ENCODE results near the gene C11orf97.

DNA sequence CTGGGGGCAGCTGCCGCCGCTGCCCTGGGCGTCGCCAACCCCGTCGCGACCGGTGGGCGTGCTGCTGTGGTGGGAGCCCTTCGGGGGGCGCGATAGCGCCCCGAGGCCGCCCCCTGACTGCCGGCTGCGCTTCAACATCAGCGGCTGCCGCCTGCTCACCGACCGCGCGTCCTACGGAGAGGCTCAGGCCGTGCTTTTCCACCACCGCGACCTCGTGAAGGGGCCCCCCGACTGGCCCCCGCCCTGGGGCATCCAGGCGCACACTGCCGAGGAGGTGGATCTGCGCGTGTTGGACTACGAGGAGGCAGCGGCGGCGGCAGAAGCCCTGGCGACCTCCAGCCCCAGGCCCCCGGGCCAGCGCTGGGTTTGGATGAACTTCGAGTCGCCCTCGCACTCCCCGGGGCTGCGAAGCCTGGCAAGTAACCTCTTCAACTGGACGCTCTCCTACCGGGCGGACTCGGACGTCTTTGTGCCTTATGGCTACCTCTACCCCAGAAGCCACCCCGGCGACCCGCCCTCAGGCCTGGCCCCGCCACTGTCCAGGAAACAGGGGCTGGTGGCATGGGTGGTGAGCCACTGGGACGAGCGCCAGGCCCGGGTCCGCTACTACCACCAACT is 32.5 kb downstream of the C11orf97 start:
- TF ChIP-seq, protein P1, sequence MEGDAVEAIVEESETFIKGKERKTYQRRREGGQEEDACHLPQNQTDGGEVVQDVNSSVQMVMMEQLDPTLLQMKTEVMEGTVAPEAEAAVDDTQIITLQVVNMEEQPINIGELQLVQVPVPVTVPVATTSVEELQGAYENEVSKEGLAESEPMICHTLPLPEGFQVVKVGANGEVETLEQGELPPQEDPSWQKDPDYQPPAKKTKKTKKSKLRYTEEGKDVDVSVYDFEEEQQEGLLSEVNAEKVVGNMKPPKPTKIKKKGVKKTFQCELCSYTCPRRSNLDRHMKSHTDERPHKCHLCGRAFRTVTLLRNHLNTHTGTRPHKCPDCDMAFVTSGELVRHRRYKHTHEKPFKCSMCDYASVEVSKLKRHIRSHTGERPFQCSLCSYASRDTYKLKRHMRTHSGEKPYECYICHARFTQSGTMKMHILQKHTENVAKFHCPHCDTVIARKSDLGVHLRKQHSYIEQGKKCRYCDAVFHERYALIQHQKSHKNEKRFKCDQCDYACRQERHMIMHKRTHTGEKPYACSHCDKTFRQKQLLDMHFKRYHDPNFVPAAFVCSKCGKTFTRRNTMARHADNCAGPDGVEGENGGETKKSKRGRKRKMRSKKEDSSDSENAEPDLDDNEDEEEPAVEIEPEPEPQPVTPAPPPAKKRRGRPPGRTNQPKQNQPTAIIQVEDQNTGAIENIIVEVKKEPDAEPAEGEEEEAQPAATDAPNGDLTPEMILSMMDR (IDR thresholded peaks at IDR 0.05) = peak in 1 of 4 experiments; percentile 24
- TF ChIP-seq POLR2AphosphoS5 (IDR thresholded peaks at IDR 0.05) = no peak

All from gastroesophageal sphincter (tissue), 3 donors.